Posterior vena cava (tissue), 2 donors: ENCODE measurements around the gene TMEM108. TPM values are rescaled to one million over a fixed set of nuclear protein-coding genes. Genes with fewer than 3 reads are reported as not detected.

ENCODE experiments used
- DNase-seq: peaks from one replicate; pipeline ENCODE4 v3.0.0-alpha.2; 2020; ENCODE audit warnings: low spot score
- intact Hi-C, 2 donors: fragments of 100-400 bp; cut with DNase I; formaldehyde crosslinking; loops; one replicate each; pipeline versions ENCODE4 v1.14.1 to v1.14.2; 2022 to 2023
- total RNA-seq, 2 donors: library from RNA; stranded (reverse); fragmentation: NEBNext Ultra II Directional; extraction: Animal tissue kit (Norgen Biotek cat#: 25700); gene quantifications; one replicate each; pipeline ENCODE4 v1.2.1, GENCODE V29; 2021
- donor health status: DM: yes; HTN: yes; CAD: no.
- donor health status: DM: yes; HTN: yes; CAD: no.

TMEM108 gene
- total RNA-seq, 2 donors from 2014 or later, result 2.1 to 2.8 TPM

DNA sequence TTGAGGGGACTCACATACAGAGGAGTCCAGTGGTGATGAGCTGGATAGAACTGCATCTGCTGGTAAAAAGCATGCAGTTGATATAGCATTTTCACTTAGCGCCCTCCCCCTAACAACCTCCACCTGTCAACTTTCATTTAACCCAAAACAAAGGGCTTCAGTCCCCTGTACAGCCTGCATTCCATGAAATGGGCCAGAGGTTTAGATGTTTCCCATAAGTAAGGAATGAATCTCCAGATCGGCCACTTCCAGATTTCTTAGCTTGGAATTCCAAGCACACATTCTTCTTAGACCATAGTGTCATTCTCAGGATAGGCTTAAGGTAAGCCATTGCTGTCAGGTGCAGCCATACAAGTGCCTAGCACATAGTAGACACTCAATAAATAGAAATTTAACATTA, 328.7 kb downstream of the TMEM108 start:
- no peak for DNase-seq
- intact Hi-C loops, result no loop called here

- intact Hi-C loops, result no loop called here
- DNase-seq, result no peak
Measured at GRCh38 chr3:133367403-133367802, 329.2 kb downstream of the TMEM108 start.

DNA sequence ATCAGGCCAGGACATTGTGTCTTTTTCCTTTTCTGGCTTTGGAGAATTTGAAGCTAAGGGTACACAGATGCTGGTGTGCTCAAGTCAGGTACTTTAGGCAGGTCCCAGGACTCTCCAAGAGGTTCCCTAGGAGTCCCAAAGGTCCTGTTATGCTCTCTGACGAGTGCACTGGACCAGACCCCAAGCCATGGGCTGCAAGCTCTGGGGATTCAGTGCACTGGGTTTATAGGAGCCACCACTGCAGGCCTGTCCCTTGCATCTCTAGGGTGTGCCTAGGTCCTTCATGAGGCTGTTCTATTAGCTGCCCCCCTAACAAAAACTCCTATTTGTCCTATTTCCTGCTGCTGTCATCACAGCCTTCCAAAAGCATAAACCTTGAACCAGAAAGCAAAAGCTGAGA, 329.8 kb downstream of the TMEM108 start:
- intact Hi-C loops, result no loop called here
- DNase-seq, result no peak

DNA sequence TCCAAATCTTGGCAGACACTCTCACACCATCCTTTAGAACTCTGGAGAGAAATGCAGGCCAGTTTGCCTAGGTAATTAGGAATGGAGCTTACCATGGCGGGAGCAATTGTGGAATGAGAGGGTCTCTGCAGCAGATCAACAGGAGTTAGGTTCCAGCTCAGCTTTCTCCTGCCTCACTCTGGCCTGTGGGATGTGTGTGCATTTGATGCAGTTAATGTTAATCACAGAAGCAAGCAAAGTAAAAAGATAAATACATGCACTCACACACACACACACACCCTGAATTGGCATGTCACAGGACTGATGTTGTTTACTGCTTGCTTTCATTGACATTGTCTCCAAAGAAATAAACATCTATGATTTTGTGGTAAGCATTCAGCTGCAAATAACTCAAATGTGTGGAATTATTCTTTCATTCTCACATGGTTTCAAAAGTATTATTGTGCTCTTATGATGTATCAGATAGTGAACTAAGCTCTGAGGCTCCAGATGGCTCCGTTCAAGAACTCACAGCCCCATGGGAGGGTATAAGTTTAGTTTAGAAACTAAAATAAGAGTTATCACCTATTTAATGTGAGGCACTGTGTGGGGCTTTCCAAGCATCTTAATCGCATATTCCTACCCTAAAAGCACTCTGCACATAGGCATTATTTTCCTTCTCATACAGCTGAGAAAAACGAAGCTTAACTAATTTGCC, 330.3 kb downstream of the TMEM108 start:
- intact Hi-C loops, result no loop called here
- DNase-seq, result no peak

- intact Hi-C loops, result no loop called here
Measured at GRCh38 chr3:133369068-133369440, 330.9 kb downstream of the TMEM108 start.

DNA sequence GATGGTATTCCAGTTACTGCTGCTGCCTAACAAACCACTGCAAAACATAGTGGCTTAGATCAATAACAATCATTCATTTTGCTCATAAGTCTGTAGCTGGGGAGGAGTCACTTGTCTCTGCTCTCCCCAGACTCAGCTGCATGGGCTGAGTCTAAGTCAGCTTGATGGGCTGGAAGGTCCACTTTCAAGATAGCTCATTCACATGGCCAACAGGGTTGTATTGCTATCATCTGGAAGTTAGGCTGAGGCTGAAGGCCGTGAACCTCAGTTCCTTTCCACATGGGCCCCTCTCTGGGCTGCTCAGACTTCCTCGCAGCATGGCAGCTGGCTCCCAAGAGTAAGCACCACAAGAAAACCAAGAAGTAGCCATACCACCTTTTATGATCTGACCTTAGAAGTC, 333.0 kb downstream of the TMEM108 start:
- DNase-seq, result no peak
- intact Hi-C loops, result no loop called here

More at GRCh38 chr3:133369068-133369440, 330.9 kb downstream of the TMEM108 start:
- DNase-seq, result no peak

- no peak for DNase-seq
- intact Hi-C loops, result no loop called here
Measured at GRCh38 chr3:133371676-133372075, 333.5 kb downstream of the TMEM108 start.

DNA sequence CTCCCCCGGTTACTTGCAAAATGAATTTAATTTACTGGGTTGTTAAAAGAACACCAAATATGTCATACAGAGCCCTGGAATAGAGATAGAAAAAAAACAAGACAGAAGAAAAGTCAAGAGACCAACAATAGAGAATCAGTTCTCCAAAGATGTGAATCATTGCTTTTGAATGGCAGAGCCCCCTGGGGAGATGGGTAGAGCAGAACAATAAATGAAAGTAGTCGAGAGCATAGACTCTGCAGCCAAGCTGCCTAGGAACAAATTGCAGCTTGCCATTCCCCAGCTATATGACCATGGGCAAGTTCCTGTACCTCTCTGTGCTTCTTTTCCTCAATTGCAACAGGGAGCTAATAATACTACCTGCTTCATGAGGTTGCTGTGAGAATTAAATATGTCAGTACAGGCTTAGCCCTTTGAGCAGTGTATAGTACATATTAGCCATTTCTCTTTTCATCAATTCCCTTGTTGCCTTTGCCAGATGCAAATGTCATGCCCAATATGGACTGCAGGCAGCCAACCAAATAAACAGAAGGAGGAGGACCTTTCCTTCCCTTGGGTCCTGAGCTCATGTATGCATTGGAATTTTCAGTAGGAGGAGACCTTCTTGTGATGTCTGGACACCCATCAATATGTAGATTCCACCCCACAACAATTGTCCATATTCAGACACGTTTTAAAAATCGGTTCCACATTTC, 336.7 kb downstream of the TMEM108 start:
- DNase-seq, result no peak
- intact Hi-C loops, result loop anchor here in 1 of 2 donors (5.0 kb wide), 1 partner anchor 333 kb away; no protein-coding TSS in a partner anchor

GRCh38 chr3:133375403-133375745, 337.2 kb downstream of the TMEM108 start:
- no peak for DNase-seq
- intact Hi-C loops, result loop anchor here in 1 of 2 donors (5.0 kb wide), 1 partner anchor 333 kb away; no protein-coding TSS in a partner anchor

GRCh38 chr3:133376810-133377209, 338.6 kb downstream of the TMEM108 start:
- intact Hi-C loops, result loop anchor here in 1 of 2 donors (5.0 kb wide), 1 partner anchor 335 kb away; no protein-coding TSS in a partner anchor

GRCh38 chr3:133377396-133377795, 339.2 kb downstream of the TMEM108 start:
- intact Hi-C loops, result loop anchor here in 1 of 2 donors (5.0 kb wide), 1 partner anchor 335 kb away; no protein-coding TSS in a partner anchor
- no peak for DNase-seq

More at GRCh38 chr3:133376810-133377209, 338.6 kb downstream of the TMEM108 start:
- no peak for DNase-seq

GRCh38 chr3:133379926-133380325, 341.7 kb downstream of the TMEM108 start:
- intact Hi-C loops, result loop anchor here (5.0 to 10.0 kb wide), 2 partner anchors 338 to 645 kb away; no protein-coding TSS in a partner anchor
- no peak for DNase-seq

- intact Hi-C loops, result loop anchor here (5.0 to 10.0 kb wide), 2 partner anchors 338 to 646 kb away; no protein-coding TSS in a partner anchor
- DNase-seq, result no peak
Measured at GRCh38 chr3:133380481-133381225, 342.5 kb downstream of the TMEM108 start.

DNA sequence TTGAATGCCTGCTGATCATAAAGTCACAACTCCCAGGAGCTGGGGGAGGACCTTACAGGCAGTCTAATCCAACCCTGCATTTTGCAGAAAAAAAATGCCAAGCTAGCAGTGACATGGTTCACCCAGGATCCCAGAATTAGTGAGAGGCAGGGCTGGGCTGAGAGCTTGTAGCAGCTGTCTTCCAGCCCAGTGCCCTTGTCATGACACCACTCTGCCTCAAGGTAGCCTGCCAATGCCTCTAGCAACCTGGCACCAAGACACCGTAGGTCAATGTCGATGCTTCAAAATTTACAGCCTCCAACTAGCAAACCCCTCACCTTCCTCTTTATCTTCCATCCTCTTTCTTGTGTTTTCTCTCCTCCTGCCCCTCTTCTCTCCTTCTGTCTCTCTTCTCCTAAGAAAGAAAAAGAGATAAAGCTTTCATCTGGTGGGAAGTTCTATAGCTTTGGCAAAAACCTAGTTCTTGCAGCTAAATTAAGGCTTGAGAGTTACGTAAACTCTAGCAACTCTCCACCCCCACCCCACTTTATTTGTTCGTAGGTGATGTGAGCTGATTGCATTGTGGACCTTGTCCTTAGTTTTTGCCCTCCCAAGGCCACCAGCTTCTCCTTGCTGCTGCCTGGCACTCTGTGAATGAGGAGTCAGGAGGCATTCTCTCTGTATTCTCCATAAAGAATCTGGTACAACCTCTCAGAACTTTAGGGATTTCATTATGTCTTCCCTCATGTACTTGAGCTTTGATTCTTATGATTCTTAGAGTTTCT, 343.3 kb downstream of the TMEM108 start:
- intact Hi-C loops, result loop anchor here (5.0 to 10.0 kb wide), 2 partner anchors 339 to 647 kb away; no protein-coding TSS in a partner anchor
- DNase-seq, result no peak

- intact Hi-C loops, result loop anchor here (5.0 to 10.0 kb wide), 2 partner anchors 341 to 648 kb away; no protein-coding TSS in a partner anchor
- DNase-seq, result no peak
Measured at GRCh38 chr3:133383175-133383574, 345.0 kb downstream of the TMEM108 start.

GRCh38 chr3:133383741-133384140, 345.6 kb downstream of the TMEM108 start:
- intact Hi-C loops, result loop anchor here (5.0 to 10.0 kb wide), 2 partner anchors 341 to 649 kb away; no protein-coding TSS in a partner anchor

DNA sequence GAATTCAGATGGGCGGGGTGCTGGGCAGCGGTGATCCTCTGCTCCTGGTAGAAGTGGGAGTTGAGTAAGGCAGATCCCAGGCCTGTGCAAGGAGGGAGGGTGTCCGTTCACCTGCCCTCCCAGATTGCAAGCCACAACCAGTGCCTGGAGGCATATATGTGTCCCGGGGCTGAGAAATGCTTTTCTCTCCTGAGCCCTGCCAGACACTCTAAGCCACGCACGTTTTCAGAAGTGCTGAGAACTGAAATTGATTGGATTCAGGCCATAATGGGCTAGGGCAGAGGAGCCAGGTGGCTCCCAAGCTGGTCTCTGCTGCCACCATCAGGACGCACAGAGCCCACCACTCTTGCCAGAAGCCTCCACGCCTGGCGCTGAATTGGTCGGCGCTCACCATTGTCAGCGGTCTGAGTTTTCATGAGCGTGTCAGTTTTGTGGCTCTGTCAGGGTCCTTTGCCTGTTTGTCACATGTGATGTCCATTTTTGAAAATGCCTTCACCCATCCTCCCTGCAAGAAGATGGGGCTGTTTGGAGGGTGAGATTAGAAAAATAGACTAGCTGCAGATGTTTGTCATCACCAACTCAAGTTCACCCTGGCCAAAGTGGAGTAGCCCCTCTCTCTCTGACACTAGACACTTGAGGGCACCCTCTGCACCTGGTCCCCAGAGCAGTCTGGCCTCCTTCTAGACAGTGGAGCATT, 346.3 kb downstream of the TMEM108 start:
- no peak for DNase-seq
- intact Hi-C loops, result loop anchor here (5.0 to 10.0 kb wide), 2 partner anchors 342 to 650 kb away; no protein-coding TSS in a partner anchor

More at GRCh38 chr3:133383741-133384140, 345.6 kb downstream of the TMEM108 start:
- no peak for DNase-seq

GRCh38 chr3:133386876-133387275, 348.7 kb downstream of the TMEM108 start:
- intact Hi-C loops, result loop anchor here (10.0 kb wide), 1 partner anchor 652 kb away; no protein-coding TSS in a partner anchor
- no peak for DNase-seq
